ENCODE data around the gene TSKS.

DNA sequence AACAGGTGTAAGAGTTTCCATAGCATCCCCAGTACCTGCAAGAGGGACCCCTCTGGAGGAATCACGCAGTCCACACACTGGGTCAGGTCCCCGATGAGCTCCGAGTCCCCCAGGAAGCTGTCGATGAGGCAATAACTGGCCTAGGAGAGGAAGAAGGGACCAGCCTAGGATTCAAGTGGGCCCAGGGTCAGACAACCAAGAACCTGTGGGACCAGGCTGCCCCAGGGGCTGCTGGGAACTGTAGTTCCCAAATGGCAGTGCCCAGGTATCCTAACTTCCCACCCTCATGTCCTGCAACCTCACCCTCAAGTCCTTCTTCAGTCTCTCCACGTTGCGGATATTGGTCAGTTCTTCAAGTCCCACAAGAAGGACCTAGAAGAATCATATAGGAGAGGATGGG is 48.2 kb upstream of the TSKS start:
- TF ChIP-seq CTCF (optimal IDR thresholded peaks at IDR 0.05 in 1 of 3, IDR thresholded peaks at IDR 0.05 in 1 of 3, conservative IDR thresholded peaks at IDR 0.05 in 1 of 3; ENCODE audit: extremely low read depth in 1 of 3, insufficient read depth in 2 of 3, low read length in 3 of 3), result no peak
- no peak for TF ChIP-seq EZH2 (IDR thresholded peaks at IDR 0.05; ENCODE audit: low read length)
